B cell (primary cell): ENCODE measurements around the gene FMN1. TPM values are rescaled to one million over a fixed set of nuclear protein-coding genes. Genes with fewer than 3 reads are reported as not detected.

Source experiments
- ATAC-seq: fragments of 200-7000 bp; cut with Tn5 transposase; one replicate; pipeline ENCODE4 v1.10.0; 2021; ENCODE audit warnings: low read depth, mild to moderate bottlenecking, moderate number of reproducible peaks, moderate library complexity
- CTCF ChIA-PET: fragments of 350-600 bp; sonication (Branson Sonifier 250); formaldehyde crosslinking; loops from one replicate; lab custom pipeline; 2021; ENCODE audit warnings: antibody characterized with exemption, inconsistent platforms; lab: Charles Lee
- POLR2A ChIA-PET: fragments of 350-600 bp; sonication (Branson Sonifier 250); formaldehyde crosslinking; loops from one replicate; lab custom pipeline; 2021; ENCODE audit warnings: antibody characterized with exemption; lab: Charles Lee
- DNase-seq: peaks from one replicate; pipeline ENCODE4 v3.0.0; 2013
- H2AFZ ChIP-seq: 2 replicates; pipeline ENCODE4 v1.6.1; 2012; ENCODE audit warnings: mild to moderate bottlenecking, low read depth, low read length; ENCODE audit not compliant: insufficient read depth, poor library complexity, severe bottlenecking
- H3K27ac ChIP-seq, 2 donors: 1 replicate in 1 of 2; 2 replicates in 1 of 2; pipeline ENCODE4 v1.5.1; 2012 to 2013; ENCODE audit warnings: low read length in 2 of 2, mild to moderate bottlenecking in 2 of 2, moderate library complexity in 1 of 2
- H3K27me3 ChIP-seq, 4 experiments: fragments of 200-600 bp in 1 of 4; sonication (generic) in 1 of 4; replicated peaks in 1 of 4; 1 replicate in 2 of 4; 2 replicates in 2 of 4; pipeline versions ENCODE4 v1.6.1 to v1.7.0; 2013 to 2016; ENCODE audit warnings: low read length in 3 of 4, mild to moderate bottlenecking in 2 of 4, mixed read lengths in 1 of 4, moderate library complexity in 1 of 4; ENCODE audit not compliant: insufficient read depth in 4 of 4, control insufficient read depth in 3 of 4; ENCODE audit errors: control extremely low read depth in 1 of 4
- H3K36me3 ChIP-seq, 2 experiments: replicated peaks in 1 of 2; 1 replicate in 1 of 2; 2 replicates in 1 of 2; pipeline versions ENCODE4 v1.6.1 to v1.7.1; 2013; ENCODE audit warnings: low read length in 1 of 2; ENCODE audit not compliant: insufficient read depth in 2 of 2, control insufficient read depth in 1 of 2; ENCODE audit errors: control extremely low read depth in 1 of 2, extremely low read depth in 1 of 2
- H3K4me1 ChIP-seq, 2 donors: fragments of 200-600 bp in 1 of 2; sonication (generic) in 1 of 2; 1 replicate in 1 of 2; 2 replicates in 1 of 2; pipeline versions ENCODE4 v1.5.1 to v1.6.1; 2013 to 2017; ENCODE audit warnings: low read length in 2 of 2; ENCODE audit not compliant: control insufficient read depth in 2 of 2, insufficient read depth in 2 of 2
- H3K4me2 ChIP-seq: replicated peaks from 2 replicates; pipeline ENCODE3; 2012; ENCODE audit warnings: mild to moderate bottlenecking, low read depth, low read length; ENCODE audit not compliant: poor library complexity, severe bottlenecking
- H3K4me3 ChIP-seq, 5 experiments: fragments of 200-600 bp in 1 of 5; sonication (generic) in 1 of 5; 1 replicate in 3 of 5; 2 replicates in 2 of 5; pipeline versions ENCODE4 v1.5.1 to v1.7.0; 2011 to 2016; ENCODE audit warnings: low read length in 4 of 5, mild to moderate bottlenecking in 4 of 5, low read depth in 2 of 5, control low read depth in 1 of 5, moderate library complexity in 1 of 5; ENCODE audit not compliant: insufficient read depth in 1 of 5; ENCODE audit errors: control extremely low read depth in 1 of 5, extremely low read depth in 1 of 5
- H3K79me2 ChIP-seq: fragments of 200-600 bp; sonication (generic); one replicate; pipeline ENCODE4 v1.6.0; 2016; ENCODE audit warnings: low read length; ENCODE audit not compliant: control insufficient read depth, insufficient read depth
- H3K9ac ChIP-seq: fragments of 200-600 bp; sonication (generic); 2 replicates; pipeline ENCODE4 v1.6.1; 2017; ENCODE audit warnings: mild to moderate bottlenecking, low read length, moderate library complexity
- H3K9me3 ChIP-seq, 3 donors: one replicate each; pipeline versions ENCODE4 v1.6.1 to v1.7.1; 2013; ENCODE audit warnings: low read length in 2 of 3; ENCODE audit not compliant: control insufficient read depth in 2 of 3, insufficient read depth in 1 of 3; ENCODE audit errors: control extremely low read depth in 1 of 3
- H4K20me1 ChIP-seq: 2 replicates; pipeline ENCODE4 v1.6.0; 2012; ENCODE audit warnings: mild to moderate bottlenecking, low read length; ENCODE audit not compliant: insufficient read depth, control insufficient read depth, poor library complexity, severe bottlenecking
- H3K27ac Mint-ChIP-seq: one replicate; pipeline ENCODE4 v1.8.0; 2021; ENCODE audit warnings: mixed read lengths
- H3K27me3 Mint-ChIP-seq: one replicate; pipeline ENCODE4 v1.8.0; 2021; ENCODE audit warnings: mixed read lengths
- H3K4me1 Mint-ChIP-seq: one replicate; pipeline ENCODE4 v1.8.0; 2021; ENCODE audit warnings: mixed read lengths
- H3K4me3 Mint-ChIP-seq: one replicate; pipeline ENCODE4 v1.8.0; 2021; ENCODE audit warnings: mixed read lengths
- H3K9me3 Mint-ChIP-seq: one replicate; pipeline ENCODE4 v1.8.0; 2022; ENCODE audit warnings: mixed read lengths; ENCODE audit not compliant: insufficient read depth
- EZH2 ChIP-seq: IDR thresholded peaks from 2 replicates; pipeline ENCODE4 v1.6.1; 2012; ENCODE audit warnings: borderline replicate concordance, low read depth, mild to moderate bottlenecking, moderate library complexity, low read length; ENCODE audit not compliant: insufficient read depth, poor library complexity, severe bottlenecking
- WGBS: methylation state at CpG from one replicate; pipeline ENCODE4 v1.1.5; 2013; ENCODE audit warnings: missing lambda C conversion rate; ENCODE audit not compliant: insufficient coverage; 5-methylcytosine and 5-hydroxymethylcytosine counted together
- intact Hi-C: fragments of 100-400 bp; cut with micrococcal nuclease; formaldehyde crosslinking; loops from one replicate; pipeline ENCODE4 v1.10.0; 2022
- polyA plus RNA-seq: library from polyadenylated mRNA; depleted of rRNA; stranded (reverse); fragments of >200 nt; gene quantifications from 2 replicates; pipeline ENCODE4 v1.2.3, GENCODE V29; 2012
- total RNA-seq, 2 donors: library from RNA; stranded (reverse); fragments of 120-200 nt in 1 of 2; gene quantifications; 1 replicate in 1 of 2; 2 replicates in 1 of 2; pipeline versions ENCODE4 v1.2.3 to v1.2.4, GENCODE V29; 2013 to 2022
- TF ChIP-seq, protein P1 (sequence below): fragments of 200-600 bp; IDR thresholded peaks from one replicate; pipeline ENCODE4 v1.8.0; 2022; ENCODE audit warnings: antibody characterized with exemption, mild to moderate bottlenecking

The FMN1 gene
- total and polyA plus RNA-seq, 2 donors (not counting 1 experiment from before 2014, with no cell fraction given): 0.21 to 0.96 TPM

DNA sequence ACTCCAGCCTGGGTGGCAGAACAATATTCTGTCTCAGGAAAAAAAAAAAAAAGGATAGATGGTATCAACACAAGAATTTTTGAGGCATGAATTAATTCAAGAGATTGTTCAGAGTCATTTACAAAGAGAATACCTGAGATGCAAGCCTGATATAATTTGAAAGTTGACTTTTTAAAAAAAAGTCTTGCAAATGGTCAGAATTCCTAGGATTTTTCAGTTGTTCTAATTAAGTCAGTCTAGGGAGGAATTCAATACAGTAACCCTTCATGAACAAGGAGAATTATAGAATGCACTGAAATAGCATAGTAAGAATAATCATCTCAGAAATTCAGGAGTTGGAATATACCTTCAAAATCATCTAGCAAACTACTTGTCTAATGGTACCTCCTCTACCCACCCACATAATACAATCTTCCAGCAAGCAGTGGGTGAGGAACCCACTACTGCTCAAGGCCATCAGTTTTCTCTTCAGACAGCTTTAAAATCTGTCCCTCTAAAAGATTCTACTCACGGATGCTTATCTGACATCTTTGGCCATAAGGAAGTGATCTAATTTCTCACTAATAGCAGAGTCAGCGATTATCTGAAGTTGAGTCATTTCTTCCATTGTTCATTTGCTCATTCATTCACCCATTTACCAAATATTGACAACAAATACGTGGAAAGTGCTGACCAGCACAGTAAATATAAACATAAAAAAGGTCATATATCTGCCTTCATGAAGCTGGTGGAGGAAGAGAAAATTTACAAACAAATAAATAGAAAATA lies 317.1 kb downstream of the FMN1 start:
- CTCF ChIA-PET: interaction anchor here (0.9 to 1.4 kb wide), 3 partner anchors 10 to 31 kb away, joined by 3 read pairs; no protein-coding TSS in a partner anchor
- 57% methylated on average over 1 of the region's 3 CpGs for WGBS

More for the DNA sequence above, 317.1 kb downstream of the FMN1 start:
- Histone ChIP-seq H4K20me1 (no peaks in the 10 kb centered on the region), H3K9ac (no peak overlapping the region), H3K27ac (no peak overlapping the region), H3K79me2 (no peaks in the 10 kb centered on the region), H3K4me3 (no peak overlapping the region), H3K9me3 (no peaks in the 10 kb centered on the region), H2AFZ (no peak overlapping the region), H3K27me3 (no peaks in the 10 kb centered on the region), H3K36me3 (no peaks in the 10 kb centered on the region), H3K4me2 (no peak overlapping the region), H3K4me1 (no peaks in the 10 kb centered on the region)
- intact Hi-C loops: no loop called here
- Mint-ChIP-seq H3K4me3 (no peak overlapping the region), H3K27ac (no peak overlapping the region), H3K4me1 (no peaks in the 10 kb centered on the region), H3K27me3 (peaks cover 4% of the 10 kb centered on the region), H3K9me3 (no peaks in the 10 kb centered on the region)
- TF ChIP-seq, protein P1, sequence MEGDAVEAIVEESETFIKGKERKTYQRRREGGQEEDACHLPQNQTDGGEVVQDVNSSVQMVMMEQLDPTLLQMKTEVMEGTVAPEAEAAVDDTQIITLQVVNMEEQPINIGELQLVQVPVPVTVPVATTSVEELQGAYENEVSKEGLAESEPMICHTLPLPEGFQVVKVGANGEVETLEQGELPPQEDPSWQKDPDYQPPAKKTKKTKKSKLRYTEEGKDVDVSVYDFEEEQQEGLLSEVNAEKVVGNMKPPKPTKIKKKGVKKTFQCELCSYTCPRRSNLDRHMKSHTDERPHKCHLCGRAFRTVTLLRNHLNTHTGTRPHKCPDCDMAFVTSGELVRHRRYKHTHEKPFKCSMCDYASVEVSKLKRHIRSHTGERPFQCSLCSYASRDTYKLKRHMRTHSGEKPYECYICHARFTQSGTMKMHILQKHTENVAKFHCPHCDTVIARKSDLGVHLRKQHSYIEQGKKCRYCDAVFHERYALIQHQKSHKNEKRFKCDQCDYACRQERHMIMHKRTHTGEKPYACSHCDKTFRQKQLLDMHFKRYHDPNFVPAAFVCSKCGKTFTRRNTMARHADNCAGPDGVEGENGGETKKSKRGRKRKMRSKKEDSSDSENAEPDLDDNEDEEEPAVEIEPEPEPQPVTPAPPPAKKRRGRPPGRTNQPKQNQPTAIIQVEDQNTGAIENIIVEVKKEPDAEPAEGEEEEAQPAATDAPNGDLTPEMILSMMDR: no peak
- no peak for TF ChIP-seq EZH2
- ATAC-seq: no peak
- POLR2A ChIA-PET: no interaction called here
- DNase-seq: no peak
